Fibroblast of pulmonary artery (primary cell): Measurements from ENCODE around the gene USB1.

Source experiments
- DNase-seq: peaks from one replicate; pipeline ENCODE4 v3.0.0-alpha.2; 2010; ENCODE audit warnings: low read depth
- H3K4me3 ChIP-seq: replicated peaks from 2 replicates; pipeline ENCODE4 v1.5.1; 2011; ENCODE audit warnings: low read depth, mild to moderate bottlenecking, control low read depth, low read length, moderate library complexity
- TF ChIP-seq, protein P1 (sequence below): IDR thresholded peaks from 2 replicates; pipeline ENCODE4 v1.5.1; 2011; ENCODE audit warnings: mild to moderate bottlenecking, control low read depth, low read length, inconsistent platforms; ENCODE audit errors: missing control alignments

The USB1 gene

DNA sequence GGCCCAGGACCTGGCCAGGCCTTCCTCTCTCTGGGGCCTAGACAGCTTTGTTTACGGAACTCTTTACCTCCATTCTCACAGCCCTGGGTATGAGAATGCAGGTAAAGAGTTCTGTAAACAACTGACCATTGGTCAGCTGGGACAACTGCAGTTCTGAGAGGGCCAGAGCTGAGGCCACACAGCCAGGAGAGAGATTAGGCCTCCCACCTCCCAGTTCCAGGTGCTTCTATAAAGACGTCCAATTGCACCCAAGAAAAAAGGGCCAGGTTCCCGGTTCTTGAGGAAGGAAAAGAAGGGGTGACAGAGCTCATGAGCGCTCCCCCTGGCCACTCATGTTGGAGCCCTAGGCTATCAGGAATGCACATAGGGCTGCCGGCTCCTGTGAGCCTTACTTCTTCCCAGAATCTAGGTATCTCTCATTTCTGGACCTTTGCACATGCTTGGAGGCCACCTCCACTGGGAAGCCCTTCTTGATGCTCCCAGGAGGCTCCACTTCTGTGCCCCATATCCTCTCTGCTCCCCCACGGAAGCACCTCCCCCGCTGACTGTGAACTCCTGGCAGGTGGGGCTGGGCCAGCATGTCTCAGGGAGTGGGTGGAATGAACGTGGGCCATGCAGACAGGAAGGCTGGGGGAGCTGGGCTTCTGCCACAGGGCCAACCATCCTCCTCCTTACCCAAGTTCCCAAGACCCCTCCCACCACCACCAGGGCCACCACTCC is 43.4 kb upstream of the USB1 start:
- no peak overlapping the region for H3K4me3 ChIP-seq
- TF ChIP-seq, protein P1, sequence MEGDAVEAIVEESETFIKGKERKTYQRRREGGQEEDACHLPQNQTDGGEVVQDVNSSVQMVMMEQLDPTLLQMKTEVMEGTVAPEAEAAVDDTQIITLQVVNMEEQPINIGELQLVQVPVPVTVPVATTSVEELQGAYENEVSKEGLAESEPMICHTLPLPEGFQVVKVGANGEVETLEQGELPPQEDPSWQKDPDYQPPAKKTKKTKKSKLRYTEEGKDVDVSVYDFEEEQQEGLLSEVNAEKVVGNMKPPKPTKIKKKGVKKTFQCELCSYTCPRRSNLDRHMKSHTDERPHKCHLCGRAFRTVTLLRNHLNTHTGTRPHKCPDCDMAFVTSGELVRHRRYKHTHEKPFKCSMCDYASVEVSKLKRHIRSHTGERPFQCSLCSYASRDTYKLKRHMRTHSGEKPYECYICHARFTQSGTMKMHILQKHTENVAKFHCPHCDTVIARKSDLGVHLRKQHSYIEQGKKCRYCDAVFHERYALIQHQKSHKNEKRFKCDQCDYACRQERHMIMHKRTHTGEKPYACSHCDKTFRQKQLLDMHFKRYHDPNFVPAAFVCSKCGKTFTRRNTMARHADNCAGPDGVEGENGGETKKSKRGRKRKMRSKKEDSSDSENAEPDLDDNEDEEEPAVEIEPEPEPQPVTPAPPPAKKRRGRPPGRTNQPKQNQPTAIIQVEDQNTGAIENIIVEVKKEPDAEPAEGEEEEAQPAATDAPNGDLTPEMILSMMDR, result no peak
- no peak for DNase-seq

DNA sequence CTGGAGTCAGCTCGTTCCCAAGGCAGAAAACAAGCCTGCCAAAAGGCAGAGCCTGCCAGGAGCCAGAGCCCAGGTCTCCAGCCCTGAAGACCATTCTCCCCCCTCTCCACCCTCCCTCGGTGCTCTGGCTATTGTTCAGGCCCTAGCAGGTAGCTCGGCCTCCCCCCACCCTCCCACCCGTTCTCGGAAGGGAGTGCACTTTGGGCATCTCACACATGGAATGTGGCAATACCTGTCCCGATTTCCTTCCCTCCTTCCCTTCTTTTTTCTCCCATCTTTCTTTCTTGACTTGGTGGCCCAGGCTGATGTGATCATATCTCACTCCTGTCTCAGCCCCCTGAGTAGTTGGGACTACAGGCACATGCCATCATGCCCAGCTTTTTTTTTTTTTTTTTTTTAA is 42.7 kb upstream of the USB1 start:
- H3K4me3 ChIP-seq, result no peak overlapping the region
- no peak for DNase-seq
- TF ChIP-seq, protein P1, result no peak

DNA sequence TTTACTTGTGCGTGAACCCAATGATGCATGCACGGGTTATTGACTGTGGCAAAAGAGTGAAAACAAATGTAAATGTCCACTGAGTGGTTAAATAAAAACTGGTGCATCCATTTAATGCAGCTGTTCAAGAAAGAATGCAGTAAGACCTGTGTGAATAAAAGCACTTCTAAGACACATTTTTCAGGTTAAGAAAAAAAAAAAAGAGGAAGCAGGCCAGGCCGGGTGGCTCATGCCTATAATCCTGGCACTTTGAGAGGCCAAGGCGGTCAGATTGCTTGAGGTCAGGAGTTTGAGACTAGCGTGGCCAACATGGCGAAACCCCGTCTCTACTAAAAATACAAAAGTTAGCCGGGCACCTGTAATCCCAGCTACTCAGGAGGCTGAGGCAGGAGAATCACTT is 42.1 kb upstream of the USB1 start:
- no peak for DNase-seq
- H3K4me3 ChIP-seq, result no peak overlapping the region
- TF ChIP-seq, protein P1, result no peak

DNA sequence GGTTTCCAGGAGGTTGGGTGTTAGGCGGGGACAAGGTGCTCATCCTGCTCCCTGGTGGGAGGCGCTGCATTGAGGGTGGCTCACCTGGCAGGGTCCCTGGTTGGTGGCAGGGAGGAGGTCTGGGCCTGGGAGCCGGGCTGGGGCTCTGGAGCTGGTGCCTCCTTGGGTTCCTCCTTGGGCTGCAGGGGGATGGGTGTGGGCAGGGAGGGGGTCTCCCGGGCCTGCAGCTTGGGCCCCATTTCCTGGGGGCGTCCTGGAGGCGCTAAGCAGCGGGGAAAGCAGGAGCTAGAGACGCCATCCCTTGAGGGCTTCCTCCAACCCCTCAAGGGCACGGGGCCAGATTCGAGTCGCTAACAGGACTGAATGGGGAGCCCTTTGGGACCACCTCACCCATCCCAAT is 41.4 kb upstream of the USB1 start:
- TF ChIP-seq, protein P1, result no peak
- DNase-seq, result no peak
- no peak overlapping the region for H3K4me3 ChIP-seq

DNA sequence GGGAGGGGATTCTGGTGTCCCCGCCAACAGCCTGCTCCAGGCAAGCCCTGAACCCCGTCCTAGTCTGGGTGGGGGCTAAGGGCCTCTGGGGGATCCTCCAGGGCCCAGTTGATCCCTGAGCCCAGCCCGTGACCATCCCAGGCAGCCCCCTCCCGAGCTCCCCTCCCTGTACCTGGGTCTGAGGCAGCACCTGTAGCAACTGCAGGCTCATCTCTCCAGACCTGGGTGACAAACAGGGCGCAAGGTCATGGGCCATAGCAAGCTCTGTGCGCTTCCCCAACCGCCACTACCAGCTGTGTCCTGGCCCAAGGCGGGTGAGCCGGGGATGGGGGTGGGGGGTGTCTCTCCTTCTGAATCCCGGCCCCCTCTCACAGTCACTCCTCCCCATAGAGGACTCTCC is 40.9 kb upstream of the USB1 start:
- H3K4me3 ChIP-seq, result no peak overlapping the region
- DNase-seq, result no peak
- TF ChIP-seq, protein P1, result no peak

DNA sequence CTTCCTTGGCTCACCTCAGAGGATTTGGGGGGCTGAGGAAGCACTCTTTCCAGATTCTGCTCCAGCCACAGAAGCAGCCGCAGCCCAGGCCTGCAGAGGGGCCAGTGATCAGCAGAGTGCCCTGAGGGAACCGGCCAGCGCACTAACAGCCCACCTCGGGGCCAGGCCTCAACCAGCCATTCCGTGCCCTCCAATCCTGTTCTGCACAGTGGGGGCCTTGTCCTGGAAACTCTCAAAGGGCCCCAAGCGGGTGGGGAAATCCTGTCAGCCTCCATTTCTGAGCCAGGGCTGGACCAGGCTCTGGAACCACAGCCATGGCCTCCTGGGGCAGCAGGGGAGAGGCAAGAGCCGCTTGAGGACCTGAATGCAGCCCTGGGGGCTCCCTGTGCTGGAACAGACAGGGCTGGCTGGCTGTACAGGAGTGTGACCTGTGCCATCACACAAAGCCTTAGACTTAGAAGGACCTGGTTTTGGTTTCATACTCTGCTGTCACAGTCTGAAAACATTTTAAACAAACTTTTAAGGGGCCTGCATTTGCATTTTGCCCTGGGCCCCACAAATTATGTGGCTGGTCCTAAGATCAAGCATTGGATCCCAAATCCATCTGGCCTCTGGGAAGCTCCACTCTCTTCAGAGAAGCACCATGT is 40.3 kb upstream of the USB1 start:
- TF ChIP-seq, protein P1, result no peak
- DNase-seq, result no peak
- no peak overlapping the region for H3K4me3 ChIP-seq

DNA sequence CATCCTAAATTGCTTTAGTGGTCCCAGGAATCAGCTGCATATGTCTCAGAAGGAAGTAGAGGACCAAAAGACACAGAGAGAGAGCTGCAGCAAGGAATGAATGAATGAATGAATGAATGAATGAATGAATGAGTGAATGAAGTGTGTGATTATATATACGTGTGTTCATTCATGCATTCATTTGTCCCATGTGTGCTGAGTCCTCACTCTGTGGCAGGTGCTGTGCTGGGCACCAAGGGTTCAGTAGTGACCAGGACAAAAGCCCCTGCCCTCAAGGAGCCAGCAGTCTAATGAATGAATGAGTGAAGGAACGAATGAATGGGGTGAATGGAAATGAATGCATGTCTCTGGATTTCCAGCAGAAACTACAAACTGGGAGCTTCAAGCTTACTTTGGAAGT is 39.7 kb upstream of the USB1 start:
- TF ChIP-seq, protein P1, result no peak
- DNase-seq, result no peak
- no peak overlapping the region for H3K4me3 ChIP-seq
